SHP77 (cell line): Measurements from ENCODE around the gene GLRX.
"Not testable (repeated sequence)": the region's sequence is repeated elsewhere in the genome, so short reads cannot be mapped to it uniquely, and the experiment has no call there.

Experiments
- DNase-seq, 2 experiments: peaks; one replicate each; lab custom pipeline; 2025; lab: John Stamatoyannopoulos, UW

Gene GLRX, protein sequence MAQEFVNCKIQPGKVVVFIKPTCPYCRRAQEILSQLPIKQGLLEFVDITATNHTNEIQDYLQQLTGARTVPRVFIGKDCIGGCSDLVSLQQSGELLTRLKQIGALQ

DNA sequence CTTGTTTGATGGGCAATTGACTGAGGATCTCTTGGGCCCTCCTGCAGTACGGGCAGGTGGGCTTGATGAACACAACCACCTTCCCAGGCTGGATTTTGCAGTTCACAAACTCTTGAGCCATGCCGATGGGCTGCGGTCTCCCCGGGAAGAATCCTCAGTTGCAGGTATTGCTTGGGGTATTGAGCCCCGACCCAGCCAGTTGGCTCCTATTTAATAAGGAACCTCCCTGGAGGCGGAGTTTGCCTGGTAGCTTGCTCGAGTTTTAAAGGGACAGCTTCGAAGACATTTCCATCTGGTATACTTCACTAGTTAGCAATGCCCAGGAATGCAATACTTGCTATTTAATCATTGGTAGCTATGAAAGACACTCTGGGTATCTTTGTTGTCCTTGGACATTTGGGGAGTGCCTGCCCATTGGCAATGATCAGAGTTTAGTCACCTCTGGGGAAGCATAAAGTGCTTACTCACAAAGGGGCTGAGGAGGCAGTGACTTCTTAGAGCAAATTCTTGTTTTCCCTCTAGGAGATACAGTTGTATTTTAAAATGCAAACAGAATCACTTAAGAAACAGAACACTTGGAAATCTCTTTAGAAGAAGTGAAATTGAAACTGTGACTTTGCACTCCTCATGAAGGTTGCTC, at the start of gene GLRX:
Gene GLRX, minus strand, starts transcription at position 185 of the 640 bp plus-strand sequence. Its CDS starts 64 bp downstream, at position 121.
- peak; percentile 44 to 74 for DNase-seq

DNA sequence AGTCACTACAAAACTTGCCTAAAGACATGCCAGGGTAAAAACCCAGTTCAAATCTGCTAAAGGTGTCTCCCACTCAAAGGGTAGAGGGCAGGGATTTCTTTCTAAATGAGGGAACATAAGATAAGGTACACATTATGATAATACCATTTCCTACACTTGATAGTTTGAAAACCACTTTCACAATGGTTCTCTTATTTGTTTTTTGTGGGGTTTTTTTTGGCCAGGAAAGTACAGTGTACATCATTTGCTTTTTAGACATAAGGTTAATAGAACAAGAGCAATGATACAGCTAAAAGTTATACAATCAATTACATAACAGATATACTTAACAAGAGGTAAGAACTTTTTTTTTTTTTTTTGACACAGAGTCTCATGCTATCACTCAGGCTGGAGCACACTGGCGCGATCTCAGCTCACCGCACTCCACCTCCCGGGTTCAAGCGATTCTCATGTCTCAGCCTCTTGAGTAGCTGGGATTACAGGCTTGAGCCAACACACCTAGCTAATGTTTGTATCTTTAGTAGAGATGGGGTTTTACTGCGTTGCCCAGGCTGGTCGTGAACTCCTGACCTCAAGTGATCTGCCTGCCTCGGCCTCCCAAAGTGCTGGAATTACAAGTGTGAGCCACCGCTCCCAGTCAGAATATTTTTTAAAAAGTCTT, 48.8 kb upstream of the GLRX start:
- no peak for DNase-seq

GRCh38 chr5:95870105-95870672, 47.7 kb upstream of the GLRX start:
- no peak for DNase-seq

GRCh38 chr5:95869173-95869855, 46.8 kb upstream of the GLRX start:
- not testable (repeated sequence) for DNase-seq

- DNase-seq = no peak
Measured at GRCh38 chr5:95868136-95868535, 45.6 kb upstream of the GLRX start.

DNA sequence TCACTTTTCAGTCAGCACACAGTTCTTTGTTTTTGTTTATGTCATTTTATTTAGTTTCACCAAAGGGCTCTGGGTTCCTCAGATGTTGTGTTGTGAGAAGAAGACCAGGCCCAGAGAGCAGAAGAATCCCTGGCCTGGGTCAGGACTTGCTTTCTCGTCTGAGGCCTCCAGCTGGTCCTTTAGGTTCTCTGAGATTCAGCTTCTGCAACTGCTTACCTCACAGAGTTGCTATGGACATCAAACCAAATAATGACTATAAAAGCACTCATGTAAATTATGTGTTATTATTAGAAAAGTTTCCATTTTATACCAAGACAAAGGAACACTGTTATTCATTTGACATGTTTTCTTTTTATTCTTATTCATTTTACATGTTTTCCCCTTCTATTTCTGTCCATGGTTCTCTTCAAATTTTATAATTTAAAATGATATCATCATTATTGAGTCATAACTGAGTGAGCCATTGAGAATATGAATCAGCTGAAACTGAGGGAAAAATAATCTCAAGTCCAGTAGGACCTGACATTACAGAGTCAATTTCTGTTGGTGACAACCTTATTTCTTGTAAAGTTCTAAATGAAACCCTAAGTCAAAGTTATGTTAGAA, 44.0 kb upstream of the GLRX start:
- DNase-seq = no peak

- DNase-seq = peak in 1 of 2 experiments; percentile 54
Measured at GRCh38 chr5:95864944-95865504, 42.5 kb upstream of the GLRX start.

DNA sequence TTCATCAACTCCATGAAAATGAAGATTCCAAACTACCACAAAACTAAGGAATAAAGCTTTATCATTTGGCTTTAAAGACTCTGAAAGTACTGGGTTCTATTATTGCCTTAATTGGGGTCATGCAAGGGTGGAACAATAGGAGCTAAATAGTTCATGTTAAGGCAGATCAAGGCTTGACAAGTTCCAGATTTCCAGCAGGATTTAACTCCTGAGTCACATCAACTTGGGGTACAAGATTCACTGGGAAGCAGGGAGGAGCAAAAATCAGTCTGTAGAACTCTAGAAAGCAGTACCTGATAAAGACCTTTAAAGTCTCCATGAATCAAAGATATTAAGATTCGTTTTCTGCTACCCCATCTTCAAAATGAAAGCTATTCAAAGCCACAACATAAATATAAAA, 41.9 kb upstream of the GLRX start:
- no peak for DNase-seq

DNA sequence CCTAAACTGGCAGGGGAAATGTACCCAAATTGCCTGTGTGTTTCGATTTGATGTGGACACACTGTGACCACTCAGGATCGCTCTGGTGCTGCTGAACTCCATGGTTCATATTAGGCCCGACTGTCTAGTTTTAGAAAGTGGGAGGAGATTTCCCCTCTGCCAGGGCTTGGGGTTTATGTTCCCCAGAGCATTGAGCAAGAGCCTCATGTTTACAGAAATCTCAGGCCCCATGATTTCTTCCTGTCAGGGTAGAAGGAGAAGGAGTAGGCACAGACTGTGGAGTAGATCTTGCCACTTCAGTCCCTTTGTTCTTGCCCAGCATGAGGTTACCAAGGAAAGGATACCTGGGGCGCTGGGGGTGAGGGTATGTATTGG, 40.8 kb upstream of the GLRX start:
- peak; percentile 35 to 43 for DNase-seq

DNA sequence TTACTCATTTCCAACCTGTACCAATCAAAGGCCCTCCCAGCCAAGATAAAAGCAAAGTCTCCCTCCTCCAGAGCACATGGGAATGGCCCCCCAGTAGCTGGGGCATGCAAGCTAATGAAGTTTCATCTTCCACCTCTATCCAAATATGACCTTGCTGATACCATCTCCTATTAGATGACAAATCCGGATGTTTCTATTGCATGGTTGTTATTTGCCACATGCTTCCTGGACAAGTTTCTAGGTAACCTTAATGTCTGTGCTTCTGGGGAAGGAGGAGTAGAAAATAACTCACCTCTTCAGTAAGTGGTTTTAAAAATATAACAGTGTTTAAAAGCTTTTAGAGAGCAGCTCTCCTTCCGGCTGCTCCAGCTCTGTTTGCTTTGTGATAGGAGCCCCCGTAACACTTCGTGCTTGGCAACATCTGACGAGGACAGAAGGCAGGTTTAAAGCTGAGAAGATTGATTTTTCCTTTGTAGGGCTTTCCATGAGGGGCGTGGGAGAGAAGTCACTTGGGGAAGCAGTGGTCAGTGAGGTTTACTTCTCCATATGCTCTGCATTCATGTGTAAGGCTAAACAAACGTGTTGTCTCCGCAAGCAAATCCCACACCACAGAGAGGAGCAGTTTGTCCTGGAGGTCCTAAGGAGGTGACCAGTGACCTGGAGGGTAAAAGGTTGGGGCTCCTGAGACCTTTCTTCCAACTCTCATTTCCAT, 40.3 kb upstream of the GLRX start:
- peak; percentile 35 to 43 for DNase-seq

- peak in 1 of 2 experiments; percentile 25 for DNase-seq
Measured at GRCh38 chr5:95861864-95862561, 39.5 kb upstream of the GLRX start.

DNA sequence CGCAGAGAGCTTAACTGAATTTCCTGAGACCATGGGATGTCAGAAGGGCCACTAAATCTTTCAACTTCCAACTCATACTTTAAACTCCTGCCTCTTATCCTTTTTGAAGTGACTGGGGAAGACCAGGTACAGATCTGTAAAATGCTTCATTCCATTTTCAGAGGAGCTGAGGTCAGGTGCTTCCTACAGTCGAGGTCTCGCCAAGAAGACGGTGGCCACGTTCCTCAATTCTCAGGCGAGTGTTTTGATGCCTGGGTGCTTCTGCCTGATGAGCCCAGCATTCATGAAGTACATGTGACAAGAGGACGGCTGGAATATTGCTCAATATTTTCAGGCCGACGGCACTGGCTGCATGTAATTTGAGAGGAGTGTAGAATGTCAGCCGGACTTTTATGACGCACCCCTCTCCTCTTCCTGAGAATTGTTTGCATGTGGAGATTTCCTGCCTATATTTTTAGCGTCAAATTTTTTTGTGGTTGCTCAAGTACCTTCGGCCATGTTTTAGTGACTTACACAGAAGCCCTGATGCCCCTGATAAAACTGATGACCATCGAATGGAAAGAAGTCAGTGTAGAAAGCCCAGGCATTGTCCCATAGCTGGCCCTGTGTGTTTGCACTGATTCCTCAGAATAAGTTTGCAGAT, 38.8 kb upstream of the GLRX start:
- DNase-seq = peak; percentile 93

GRCh38 chr5:95859661-95860060, 37.1 kb upstream of the GLRX start:
- DNase-seq = peak in 1 of 2 experiments; percentile 38

DNA sequence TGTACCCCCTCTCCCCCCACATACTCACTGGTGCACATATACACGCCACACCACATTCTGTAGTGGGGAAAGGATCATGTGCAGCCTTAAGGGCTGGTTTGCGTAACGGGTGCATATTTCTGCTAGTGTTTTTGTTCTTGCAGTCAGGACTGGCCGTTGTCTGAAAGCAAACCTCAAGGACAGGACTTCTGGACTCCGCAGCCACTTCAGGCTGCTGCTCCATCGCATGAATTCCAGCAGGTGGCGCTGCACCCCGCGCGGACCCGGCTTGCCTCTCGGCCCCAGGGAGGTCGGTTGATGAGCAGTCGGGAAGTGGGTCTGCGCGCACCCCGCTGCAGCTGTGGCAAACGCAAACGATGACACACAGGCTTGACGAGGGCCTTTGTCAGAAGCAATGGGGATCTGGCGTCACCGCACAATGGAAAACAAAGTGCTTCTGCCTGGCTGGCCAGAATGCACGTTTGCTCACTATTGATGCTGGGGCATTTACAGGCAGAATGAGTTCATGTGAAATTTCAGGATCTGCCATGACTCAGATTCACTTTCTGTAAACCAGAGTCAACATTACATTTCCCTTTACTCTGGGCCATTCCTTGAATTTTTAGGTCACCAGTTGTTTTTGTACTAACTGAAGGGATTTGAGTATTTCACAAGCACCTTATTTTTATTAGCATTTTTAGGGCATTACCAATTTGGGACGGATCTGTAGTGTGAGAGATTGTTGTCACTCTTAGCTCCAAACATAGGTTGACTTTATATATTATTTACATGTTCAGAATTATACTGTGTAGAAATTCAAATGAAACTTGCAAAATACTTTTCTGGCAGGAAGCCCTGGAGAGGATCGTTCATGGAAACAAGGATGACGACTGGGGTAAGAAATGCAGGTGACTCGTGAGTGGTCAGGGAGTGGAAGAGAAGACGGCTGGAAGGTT, 36.4 kb upstream of the GLRX start:
- peak; percentile 96 to 97 for DNase-seq

GRCh38 chr5:95858023-95858461, 35.5 kb upstream of the GLRX start:
- DNase-seq = peak in 1 of 2 experiments; percentile 25

DNA sequence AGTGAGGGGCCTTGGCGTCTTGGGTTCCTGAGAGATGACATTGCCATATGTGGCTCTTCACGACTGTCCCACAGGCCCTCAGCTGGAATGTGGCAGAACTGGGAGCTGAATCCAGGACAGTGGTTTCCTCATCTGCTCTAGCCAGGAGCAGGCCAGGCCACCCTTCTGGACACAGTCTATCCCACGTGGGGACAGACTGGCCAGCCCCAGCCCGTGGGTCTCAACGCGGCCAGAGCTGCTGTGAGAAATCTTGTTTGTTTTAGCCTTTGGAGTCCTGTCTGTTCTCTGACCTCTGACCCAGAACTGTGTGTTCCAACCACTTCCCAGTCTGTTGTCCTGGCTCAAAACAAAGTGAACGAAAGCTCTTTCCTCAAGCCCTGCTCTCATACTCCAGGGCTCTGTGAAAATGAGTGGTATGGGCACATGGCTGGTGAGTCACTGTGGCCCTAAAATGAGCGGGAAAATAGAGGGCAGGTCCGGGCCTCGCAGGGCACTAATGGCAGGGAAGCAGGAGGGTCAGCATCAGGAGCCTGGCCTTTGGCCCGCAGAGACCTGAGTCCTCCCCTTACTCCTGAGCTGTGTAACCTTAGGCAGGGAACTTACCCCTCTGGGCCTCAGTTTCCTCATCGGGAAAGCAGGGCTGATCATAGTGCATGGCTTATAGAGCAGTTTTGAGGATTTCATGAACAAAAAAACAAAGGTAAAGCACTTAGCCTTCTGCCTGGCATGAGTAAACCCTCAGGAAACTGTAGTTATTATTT, 34.8 kb upstream of the GLRX start:
- DNase-seq = no peak

DNA sequence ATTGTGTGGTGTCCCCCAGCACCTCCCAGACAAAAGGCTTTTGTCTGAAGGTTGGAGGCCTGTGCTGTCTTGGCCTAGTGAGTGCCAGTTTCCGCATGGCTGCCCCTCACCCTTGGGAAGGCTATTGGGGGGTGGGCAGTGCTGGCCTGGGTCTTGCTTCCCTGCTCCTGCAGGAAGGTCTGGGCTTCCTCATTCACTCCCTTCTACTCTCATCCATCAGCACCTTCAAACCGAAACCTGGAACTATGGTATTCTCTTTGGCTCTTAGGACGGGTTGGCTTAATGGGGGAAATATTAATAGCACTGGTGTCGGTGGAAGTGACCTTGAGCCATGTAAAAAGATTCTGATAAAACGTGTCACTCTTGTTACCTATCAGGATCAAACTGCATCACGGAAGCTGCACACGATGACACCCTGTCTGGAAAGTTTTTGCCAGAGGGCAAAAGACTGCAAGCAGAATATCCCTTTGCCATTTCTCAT, 34.0 kb upstream of the GLRX start:
- no peak for DNase-seq

GRCh38 chr5:95853490-95853889, 31.0 kb upstream of the GLRX start:
- no peak for DNase-seq
